GM12872 (cell line): ENCODE measurements around the gene VWA5B2.

Source experiments
- TF ChIP-seq, protein P1 (sequence below): IDR thresholded peaks from 3 replicates; pipeline ENCODE4 v1.5.1; 2011; ENCODE audit warnings: low read depth, mild to moderate bottlenecking, low read length, moderate library complexity; ENCODE audit not compliant: insufficient read depth

Gene VWA5B2

DNA sequence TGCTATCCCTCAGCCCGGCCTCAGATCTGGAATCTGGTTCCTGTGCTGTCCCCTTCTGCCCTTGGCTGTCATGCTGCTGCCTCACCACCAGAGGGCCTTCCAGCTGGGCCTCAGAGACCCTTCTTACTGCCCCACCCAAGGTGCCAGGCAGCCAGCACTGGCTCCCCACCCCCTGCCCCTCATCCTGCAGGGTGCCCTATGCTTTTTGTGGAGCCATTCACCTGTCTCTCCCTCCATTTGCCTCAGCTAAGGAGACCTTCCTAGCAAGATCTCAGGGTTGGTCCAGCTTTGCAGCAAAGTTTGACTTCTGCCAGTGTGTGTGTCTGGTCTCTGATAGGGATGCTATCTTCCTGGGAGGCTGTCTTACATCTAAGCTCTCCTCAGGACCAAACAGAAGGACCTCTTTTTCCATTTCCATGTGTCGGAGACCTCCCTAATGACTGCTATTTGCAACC lies 1.9 kb upstream of the VWA5B2 start:
- TF ChIP-seq, protein P1, sequence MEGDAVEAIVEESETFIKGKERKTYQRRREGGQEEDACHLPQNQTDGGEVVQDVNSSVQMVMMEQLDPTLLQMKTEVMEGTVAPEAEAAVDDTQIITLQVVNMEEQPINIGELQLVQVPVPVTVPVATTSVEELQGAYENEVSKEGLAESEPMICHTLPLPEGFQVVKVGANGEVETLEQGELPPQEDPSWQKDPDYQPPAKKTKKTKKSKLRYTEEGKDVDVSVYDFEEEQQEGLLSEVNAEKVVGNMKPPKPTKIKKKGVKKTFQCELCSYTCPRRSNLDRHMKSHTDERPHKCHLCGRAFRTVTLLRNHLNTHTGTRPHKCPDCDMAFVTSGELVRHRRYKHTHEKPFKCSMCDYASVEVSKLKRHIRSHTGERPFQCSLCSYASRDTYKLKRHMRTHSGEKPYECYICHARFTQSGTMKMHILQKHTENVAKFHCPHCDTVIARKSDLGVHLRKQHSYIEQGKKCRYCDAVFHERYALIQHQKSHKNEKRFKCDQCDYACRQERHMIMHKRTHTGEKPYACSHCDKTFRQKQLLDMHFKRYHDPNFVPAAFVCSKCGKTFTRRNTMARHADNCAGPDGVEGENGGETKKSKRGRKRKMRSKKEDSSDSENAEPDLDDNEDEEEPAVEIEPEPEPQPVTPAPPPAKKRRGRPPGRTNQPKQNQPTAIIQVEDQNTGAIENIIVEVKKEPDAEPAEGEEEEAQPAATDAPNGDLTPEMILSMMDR = peak; percentile 97

DNA sequence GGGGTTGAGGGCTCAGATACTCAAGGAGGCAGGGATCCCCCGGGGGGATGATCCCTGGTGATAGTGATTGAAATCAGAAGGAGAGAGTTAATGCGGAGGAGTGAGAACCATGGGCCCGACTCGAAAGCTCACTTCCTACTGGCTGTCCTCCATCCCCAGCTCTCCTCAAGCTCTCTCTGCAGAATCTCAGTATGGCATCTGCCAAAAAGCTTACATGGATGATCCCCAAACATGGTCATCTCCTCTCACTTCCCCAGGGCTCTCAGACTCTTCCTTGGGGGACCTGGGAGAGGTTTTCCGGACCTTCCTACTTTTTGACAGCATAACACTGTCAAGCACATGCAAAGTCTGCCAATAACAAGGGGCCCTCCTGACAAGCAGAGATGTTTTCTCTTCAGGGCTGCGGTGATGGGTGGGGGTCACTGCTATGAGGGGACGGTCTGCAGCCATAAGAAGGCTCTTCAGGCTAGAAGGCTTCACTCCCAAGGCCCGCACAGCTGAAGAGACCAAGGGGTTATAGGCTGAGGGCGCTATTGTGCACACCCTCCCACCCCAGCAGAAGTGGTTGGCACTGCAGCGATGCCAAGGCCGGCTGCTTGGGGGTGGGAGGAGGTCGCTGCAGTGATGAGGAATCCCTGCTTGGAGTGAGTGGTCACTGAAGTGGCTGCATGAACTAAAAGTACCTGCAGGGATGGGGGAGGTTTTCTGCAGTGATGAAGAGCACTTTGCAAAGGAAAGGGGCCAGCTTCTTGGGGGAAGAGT lies 828 bp upstream of the VWA5B2 start:
- TF ChIP-seq, protein P1 = no peak

DNA sequence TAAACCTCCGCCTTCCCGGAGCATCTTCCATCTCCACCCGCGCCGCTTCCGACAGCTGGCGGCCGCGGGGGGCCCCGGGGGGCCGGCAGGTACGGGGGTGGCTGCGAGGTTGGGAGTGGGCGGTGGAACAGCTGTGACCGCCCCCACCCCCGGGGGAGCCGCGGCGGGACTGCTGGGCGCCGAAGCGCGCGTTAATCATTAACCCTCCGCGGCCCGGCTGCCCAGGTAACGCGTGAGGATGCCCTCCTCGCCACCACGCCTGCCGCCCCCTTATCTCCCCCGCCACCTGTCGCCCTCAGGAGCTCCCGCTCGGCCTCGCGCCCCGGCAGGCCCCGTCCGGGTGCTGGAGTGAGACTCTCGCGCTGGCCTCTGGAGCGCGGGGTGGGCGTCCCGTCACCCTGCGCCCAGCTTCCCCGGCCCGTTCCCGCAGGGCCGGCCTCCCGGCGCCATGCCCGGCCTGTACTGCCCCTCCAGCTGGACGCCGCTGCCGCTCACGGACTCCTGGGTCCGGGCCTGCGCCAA lies 757 bp downstream of the VWA5B2 start:
- TF ChIP-seq, protein P1 = no peak

DNA sequence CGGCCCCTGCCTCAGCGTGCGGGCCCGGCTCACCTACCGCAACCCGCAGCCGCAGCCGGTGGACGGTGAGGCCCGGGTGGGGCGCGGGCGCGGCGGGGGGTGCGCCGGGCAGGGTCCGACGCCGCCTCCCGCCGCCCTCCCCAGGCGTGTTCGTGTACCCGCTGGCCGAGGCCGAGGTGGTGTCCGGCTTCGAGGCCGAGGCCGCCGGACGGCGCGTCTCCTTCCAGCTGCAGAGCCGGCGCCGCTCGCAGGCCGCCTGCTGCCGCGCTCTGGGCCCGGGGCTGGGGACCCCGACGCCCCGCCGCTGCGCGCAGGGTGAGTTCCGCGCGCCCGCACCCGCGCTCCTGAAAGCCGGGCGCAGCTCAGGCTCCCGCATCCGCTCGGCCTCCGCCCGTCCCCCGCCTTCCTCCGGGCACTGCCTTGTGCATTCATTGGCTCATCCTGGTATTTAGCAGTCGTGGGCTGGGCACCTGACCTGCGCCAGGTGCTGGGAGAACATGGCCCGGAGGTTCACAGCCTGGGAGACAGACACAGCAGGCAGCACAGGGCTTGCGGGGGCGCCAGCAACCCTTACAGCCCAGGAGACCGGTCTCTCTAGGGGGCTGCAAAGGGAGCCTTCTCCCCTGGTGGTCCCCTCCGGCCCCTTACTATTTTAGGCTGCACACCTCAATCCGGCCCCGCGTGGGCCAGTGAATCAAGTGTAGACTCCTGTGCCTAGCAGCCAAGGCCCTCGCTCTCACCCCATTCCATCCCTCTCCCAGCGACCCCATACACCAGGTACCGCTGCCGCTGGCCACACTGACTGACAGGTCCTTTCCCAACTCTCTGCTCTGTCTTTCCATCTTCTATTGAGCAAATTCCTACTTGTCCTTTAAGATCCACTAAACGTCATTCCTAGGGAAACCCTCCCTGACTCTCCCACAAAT lies 1.5 kb downstream of the VWA5B2 start:
- TF ChIP-seq, protein P1 = no peak

DNA sequence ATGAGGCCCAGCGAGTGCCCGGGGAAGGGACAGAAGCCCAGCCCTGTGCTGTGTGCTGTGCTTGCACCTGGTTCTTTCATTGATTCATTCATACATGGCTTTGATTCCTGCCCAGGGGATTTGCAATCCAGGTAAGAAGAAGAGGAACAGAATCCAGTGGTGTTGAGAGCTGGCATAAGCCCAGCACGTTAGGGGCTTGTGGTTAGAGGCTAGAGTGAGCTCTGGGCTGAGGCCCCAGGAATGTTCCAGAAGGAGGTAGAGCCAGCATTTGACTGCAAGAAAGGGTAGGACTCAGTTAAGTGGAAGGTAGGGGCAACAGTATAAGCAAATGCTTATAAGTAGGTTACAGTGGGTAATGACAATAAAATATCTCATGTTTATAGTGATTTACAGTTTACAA lies 2.3 kb downstream of the VWA5B2 start:
- TF ChIP-seq, protein P1 = no peak

DNA sequence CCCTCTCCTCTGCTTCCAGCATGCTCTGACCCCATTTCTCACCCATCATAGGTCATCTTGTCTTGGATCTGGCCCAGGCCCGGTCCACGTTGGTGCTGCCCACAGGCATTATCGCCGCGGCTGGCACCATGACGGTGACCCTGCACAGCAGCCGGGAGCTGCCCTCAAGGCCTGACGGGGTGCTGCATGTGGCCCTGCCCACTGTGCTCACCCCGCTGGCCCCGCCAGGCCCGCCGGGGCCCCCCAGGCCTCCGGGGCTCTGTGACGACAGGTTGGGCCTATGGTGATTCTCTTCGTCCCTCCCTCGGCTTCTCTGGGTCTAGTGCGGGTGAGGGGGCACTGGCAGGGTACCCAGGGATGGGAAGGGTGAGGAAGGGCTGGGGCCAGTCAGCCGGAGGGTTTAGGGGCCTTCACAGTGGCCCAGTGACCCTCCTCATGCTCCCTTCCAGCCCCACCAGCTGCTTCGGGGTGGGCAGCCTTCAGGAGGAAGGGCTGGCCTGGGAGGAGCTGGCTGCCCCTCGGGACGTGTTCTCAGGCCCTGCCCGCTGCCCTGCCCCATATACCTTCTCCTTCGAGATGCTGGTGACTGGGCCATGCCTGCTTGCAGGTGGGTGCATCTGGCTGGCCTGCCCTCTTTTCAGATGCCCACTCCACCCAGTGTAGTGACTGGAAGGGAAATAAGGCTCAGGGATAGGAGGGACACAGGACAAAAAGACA lies 3.9 kb downstream of the VWA5B2 start:
- TF ChIP-seq, protein P1 = no peak

DNA sequence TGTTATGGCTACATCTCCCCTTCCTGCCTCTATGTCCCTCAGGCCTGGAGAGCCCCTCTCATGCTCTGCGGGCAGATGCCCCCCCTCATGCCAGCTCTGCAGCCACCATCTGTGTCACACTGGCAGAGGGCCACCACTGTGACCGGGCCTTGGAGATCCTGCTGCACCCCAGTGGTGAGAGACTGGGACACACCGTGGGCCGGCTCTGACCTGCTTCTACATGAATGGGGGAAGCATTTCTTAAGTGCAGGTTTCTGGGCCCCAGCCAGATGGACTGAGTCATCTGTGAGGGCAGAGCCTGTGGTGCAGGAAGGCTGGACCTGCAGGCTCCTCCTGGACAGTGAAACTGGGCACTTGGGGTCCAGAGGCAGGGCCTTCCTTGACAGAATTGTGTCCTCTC lies 4.8 kb downstream of the VWA5B2 start:
- TF ChIP-seq, protein P1 = no peak
